GM19193 (cell line): Measurements from ENCODE around the gene LOXL1.

Source experiments
- POLR2A ChIP-seq: IDR thresholded peaks from 4 replicates; pipeline ENCODE4 v1.6.1; 2011; ENCODE audit not compliant: insufficient read depth, insufficient read length; ENCODE audit errors: extremely low read depth

LOXL1 gene

GRCh38 chr15:73926219-73927002, at the start of gene LOXL1:
Gene LOXL1 (plus strand): TSS chr15:73926462. CDS start chr15:73926784, 322 bp downstream.
- no peak for TF ChIP-seq POLR2A

- TF ChIP-seq POLR2A, result no peak
Observed at GRCh38 chr15:73879426-73879825, 46.8 kb upstream of the LOXL1 start.

GRCh38 chr15:73881579-73882320, 44.5 kb upstream of the LOXL1 start:
- no peak for TF ChIP-seq POLR2A

- no peak for TF ChIP-seq POLR2A
Observed at GRCh38 chr15:73882761-73883419, 43.4 kb upstream of the LOXL1 start.

GRCh38 chr15:73884159-73884558, 42.1 kb upstream of the LOXL1 start:
- no peak for TF ChIP-seq POLR2A

GRCh38 chr15:73885954-73886700, 40.1 kb upstream of the LOXL1 start:
- no peak for TF ChIP-seq POLR2A

- TF ChIP-seq POLR2A, result no peak
Observed at GRCh38 chr15:73886717-73887345, 39.4 kb upstream of the LOXL1 start.

GRCh38 chr15:73887481-73887880, 38.8 kb upstream of the LOXL1 start:
- no peak for TF ChIP-seq POLR2A

GRCh38 chr15:73888224-73889041, 37.8 kb upstream of the LOXL1 start:
- TF ChIP-seq POLR2A, result no peak

GRCh38 chr15:73889053-73889761, 37.1 kb upstream of the LOXL1 start:
- TF ChIP-seq POLR2A, result no peak

- TF ChIP-seq POLR2A, result no peak
Observed at GRCh38 chr15:73889762-73890124, 36.5 kb upstream of the LOXL1 start.

- no peak for TF ChIP-seq POLR2A
Observed at GRCh38 chr15:73891328-73892315, 34.6 kb upstream of the LOXL1 start.

- no peak for TF ChIP-seq POLR2A
Observed at GRCh38 chr15:73892446-73893226, 33.6 kb upstream of the LOXL1 start.
